Measurements from ENCODE around the gene RCAN1. TPM values are rescaled to one million over a fixed set of nuclear protein-coding genes. Genes with fewer than 3 reads are reported as not detected.
A peak's percentile ranks its signal among the peaks of the same experiment; 100 is the strongest.

Gene RCAN1
- total RNA-seq, 1 experiment from 2014 or later: 9.7 TPM

DNA sequence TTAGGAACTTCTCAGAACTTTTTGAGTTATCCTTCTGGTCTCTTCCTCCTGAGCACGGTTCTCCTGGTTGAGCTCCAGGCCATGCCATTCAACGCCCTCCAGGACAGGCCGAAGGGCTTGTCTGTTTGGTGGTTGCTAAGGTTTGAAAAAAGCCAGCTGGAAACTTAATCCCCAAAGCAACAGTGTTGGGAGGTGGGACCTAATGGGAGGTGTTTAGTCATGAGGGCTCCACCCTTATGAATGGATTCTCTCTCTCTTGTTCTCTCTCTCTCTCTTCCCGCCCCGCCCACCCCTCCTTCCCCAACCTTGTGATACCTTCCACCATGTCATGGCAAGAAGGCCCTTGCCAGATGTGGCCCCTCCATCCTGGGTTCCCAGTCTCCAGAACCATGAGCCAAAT lies 103.7 kb downstream of the RCAN1 start (continued):
- TF ChIP-seq, protein P1, sequence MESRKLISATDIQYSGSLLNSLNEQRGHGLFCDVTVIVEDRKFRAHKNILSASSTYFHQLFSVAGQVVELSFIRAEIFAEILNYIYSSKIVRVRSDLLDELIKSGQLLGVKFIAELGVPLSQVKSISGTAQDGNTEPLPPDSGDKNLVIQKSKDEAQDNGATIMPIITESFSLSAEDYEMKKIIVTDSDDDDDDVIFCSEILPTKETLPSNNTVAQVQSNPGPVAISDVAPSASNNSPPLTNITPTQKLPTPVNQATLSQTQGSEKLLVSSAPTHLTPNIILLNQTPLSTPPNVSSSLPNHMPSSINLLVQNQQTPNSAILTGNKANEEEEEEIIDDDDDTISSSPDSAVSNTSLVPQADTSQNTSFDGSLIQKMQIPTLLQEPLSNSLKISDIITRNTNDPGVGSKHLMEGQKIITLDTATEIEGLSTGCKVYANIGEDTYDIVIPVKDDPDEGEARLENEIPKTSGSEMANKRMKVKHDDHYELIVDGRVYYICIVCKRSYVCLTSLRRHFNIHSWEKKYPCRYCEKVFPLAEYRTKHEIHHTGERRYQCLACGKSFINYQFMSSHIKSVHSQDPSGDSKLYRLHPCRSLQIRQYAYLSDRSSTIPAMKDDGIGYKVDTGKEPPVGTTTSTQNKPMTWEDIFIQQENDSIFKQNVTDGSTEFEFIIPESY (IDR thresholded peaks at IDR 0.05; ENCODE audit: extremely low read depth, insufficient replicate concordance, low read length): no peak
- TF ChIP-seq ZNF274 (IDR thresholded peaks at IDR 0.05; ENCODE audit: low read depth, low read length): no peak
- TF ChIP-seq POLR2AphosphoS5 (IDR thresholded peaks at IDR 0.05; ENCODE audit: low read depth, low read length): no peak

DNA sequence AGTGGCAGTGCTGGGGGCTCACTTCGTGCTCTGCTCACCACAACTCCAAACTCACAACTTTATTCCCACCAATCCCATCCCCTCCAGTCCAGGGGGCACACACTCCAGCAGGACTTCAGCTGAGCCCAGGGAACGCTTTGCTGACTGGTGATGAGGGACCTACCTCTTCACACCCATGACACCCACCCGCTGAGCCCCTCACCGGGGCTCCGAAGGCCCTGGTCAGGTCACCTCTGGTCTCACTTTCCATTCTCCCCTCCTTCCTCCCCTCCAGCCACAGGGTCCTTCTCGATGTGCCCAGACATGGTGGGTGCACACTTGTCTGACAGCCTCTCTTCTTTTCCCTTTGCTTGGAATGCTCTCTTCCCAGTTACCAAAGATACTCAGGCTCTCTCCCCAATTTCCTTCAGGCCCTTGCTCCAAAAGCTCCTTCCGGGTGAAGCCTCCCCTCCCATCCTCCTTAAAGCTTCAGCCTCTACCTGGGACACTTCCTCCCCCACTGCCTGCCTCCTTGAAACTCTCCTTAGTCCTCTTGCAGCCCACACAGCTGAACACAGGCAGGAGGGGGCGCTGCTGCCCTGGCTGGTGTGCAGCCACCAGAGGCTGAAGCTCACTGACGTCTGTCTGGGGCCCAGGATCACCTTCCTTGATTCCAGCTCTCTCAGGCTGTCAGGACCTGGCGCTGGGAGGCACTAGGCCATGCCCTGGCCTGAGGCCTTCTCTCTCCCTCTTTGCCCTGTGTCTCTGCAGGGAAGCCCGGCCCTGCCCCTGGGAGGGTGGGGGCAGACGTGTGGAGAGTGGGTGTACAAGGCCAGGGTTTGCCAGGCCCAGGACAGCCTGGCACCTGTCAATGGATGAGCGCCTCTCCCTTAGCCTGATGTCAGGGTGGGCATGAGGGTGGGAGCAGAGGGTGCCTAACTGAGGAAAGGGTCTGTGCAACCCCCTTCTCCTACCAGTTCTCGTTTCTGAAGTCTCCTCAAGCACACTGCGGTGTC lies 104.5 kb downstream of the RCAN1 start:
- Histone ChIP-seq H3K27me3 (ENCODE audit: insufficient read depth, low read length) (no peaks in the 10 kb centered on the region), H3K4me1 (ENCODE audit: control insufficient read depth in 1 of 2, insufficient read depth in 2 of 2, low read length in 2 of 2) (no peaks in the 10 kb centered on the region; a peak in 1 of 4 replicates), H3K4me2 (ENCODE audit: low read length) (no peak overlapping the region), H3K79me2 (ENCODE audit: insufficient read depth, low read length) (no peaks in the 10 kb centered on the region), H4K20me1 (ENCODE audit: insufficient read depth) (no peaks in the 10 kb centered on the region), H2AFZ (ENCODE audit: low read depth, low read length, poor library complexity, severe bottlenecking) (no peak overlapping the region), H3K4me3 (replicated peaks in 1 of 2; ENCODE audit: low read depth in 1 of 2, low read length in 2 of 2) (no peak overlapping the region), H3K36me3 (ENCODE audit: control insufficient read depth in 1 of 2, insufficient read depth in 2 of 2, low read length in 2 of 2) (no peaks in the 10 kb centered on the region), H3K27ac (ENCODE audit: low read depth, low read length) (no peak overlapping the region), H3K9me2 (ENCODE audit: insufficient read depth) (no peaks in the 10 kb centered on the region), H3K9me3 (ENCODE audit: control insufficient read depth in 1 of 2, insufficient read depth in 1 of 2, low read depth in 1 of 2, low read length in 2 of 2) (no peaks in the 10 kb centered on the region), H3K9ac (ENCODE audit: low read length) (no peak overlapping the region)
- peak; percentile 18 for DNase-seq (ENCODE audit: low read depth, low spot score)
- intact Hi-C loops (cut with micrococcal nuclease): loop anchor here (1.0 kb wide), 2 partner anchors 93 to 120 kb away; no protein-coding TSS in a partner anchor
- TF ChIP-seq, protein P2, sequence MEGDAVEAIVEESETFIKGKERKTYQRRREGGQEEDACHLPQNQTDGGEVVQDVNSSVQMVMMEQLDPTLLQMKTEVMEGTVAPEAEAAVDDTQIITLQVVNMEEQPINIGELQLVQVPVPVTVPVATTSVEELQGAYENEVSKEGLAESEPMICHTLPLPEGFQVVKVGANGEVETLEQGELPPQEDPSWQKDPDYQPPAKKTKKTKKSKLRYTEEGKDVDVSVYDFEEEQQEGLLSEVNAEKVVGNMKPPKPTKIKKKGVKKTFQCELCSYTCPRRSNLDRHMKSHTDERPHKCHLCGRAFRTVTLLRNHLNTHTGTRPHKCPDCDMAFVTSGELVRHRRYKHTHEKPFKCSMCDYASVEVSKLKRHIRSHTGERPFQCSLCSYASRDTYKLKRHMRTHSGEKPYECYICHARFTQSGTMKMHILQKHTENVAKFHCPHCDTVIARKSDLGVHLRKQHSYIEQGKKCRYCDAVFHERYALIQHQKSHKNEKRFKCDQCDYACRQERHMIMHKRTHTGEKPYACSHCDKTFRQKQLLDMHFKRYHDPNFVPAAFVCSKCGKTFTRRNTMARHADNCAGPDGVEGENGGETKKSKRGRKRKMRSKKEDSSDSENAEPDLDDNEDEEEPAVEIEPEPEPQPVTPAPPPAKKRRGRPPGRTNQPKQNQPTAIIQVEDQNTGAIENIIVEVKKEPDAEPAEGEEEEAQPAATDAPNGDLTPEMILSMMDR (IDR thresholded peaks at IDR 0.05 in 2 of 3, conservative IDR thresholded peaks at IDR 0.05 in 1 of 3; ENCODE audit: borderline replicate concordance in 1 of 3, insufficient read depth in 1 of 3, low read depth in 2 of 3, low read length in 2 of 3): peak; percentile 70 to 72 (median 71); a peak in 5 of 6 replicates
- peak; percentile 83 for TF ChIP-seq RAD21 (IDR thresholded peaks at IDR 0.05; ENCODE audit: low read depth)
- TF ChIP-seq, protein P1 (IDR thresholded peaks at IDR 0.05; ENCODE audit: extremely low read depth, insufficient replicate concordance, low read length): no peak
- ChIA-PET POLR2A (no interaction called here), RAD21 (ENCODE audit: low non-redundant PET in 1 of 2, low total read pairs in 2 of 2, uncharacterized antibody in 2 of 2, unreplicated experiment in 2 of 2) (interaction anchor here in 1 of 2 experiments (1.5 kb wide), 1 partner anchor 120 kb away, joined by 3 read pairs; no protein-coding TSS in a partner anchor), CTCF (interaction anchor here (1.1 to 1.6 kb wide), 10 partner anchors 9 to 121 kb away, joined by 3 to 23 read pairs (median 4); no protein-coding TSS in a partner anchor)
- ATAC-seq: peak; percentile 93
- no TSS peak for BruUV-seq (replicated peaks)
